ENCODE data around the gene GZMA. TPM values are rescaled to one million over a fixed set of nuclear protein-coding genes. Genes with fewer than 3 reads are reported as not detected.

Gene GZMA
- not detected in 5 replicates for total RNA-seq (2022; extraction: Qiagen RNA extraction; ENCODE audit: low read depth)

DNA sequence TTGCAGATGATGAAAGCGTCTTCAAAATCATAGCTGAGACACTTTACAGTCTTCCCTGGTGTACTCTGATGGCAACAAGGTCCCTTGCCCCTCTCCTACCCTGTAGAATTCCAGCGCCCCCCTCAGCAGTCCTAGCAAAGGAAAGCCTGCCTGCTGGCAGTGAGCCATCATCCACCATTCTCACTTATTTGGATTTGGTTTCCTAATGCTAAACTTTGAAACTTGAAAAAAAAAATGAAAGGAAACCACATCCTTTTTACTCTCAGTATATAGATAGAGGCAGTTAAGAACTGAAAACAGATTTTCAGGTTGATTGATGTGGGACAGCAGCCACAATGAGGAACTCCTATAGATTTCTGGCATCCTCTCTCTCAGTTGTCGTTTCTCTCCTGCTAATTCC lies at the start of gene GZMA:
GZMA (plus strand) TSS at position 299 of the 400 bp plus-strand sequence; CDS start at position 336, 37 bp downstream.

Other genes starting within 250 kb of the GZMA start
- gene ESM1, start 117.1 kb upstream of the GZMA start, total RNA-seq (2022; extraction: Qiagen RNA extraction; ENCODE audit: low read depth): not detected in 5 replicates
- not detected in 5 replicates for gene GZMK, start 78.4 kb upstream of the GZMA start, total RNA-seq (2022; extraction: Qiagen RNA extraction; ENCODE audit: low read depth)
- 30.5 to 40.2 TPM (median 36.6 TPM) in 5 replicates for gene GPX8, start 57.5 kb downstream of the GZMA start, total RNA-seq (2022; extraction: Qiagen RNA extraction; ENCODE audit: low read depth)
- gene CDC20B, start 70.5 kb downstream of the GZMA start, total RNA-seq (2022; extraction: Qiagen RNA extraction; ENCODE audit: low read depth): 0.09 to 0.21 TPM (median 0.10 TPM) in 4 of 5 replicates, not detected in the other
- gene MCIDAS, start 124.7 kb downstream of the GZMA start, total RNA-seq (2022; extraction: Qiagen RNA extraction; ENCODE audit: low read depth): 1.4 to 2.2 TPM (median 1.9 TPM) in 5 replicates
- 5.6 to 8.3 TPM (median 7.3 TPM) in 5 replicates for gene CCNO, start 131.0 kb downstream of the GZMA start, total RNA-seq (2022; extraction: Qiagen RNA extraction; ENCODE audit: low read depth)
- gene DHX29, start 205.0 kb downstream of the GZMA start, total RNA-seq (2022; extraction: Qiagen RNA extraction; ENCODE audit: low read depth): 19.8 to 26.0 TPM (median 23.3 TPM) in 5 replicates
- 29.1 to 54.2 TPM (median 34.9 TPM) in 5 replicates for gene MTREX, start 205.3 kb downstream of the GZMA start, total RNA-seq (2022; extraction: Qiagen RNA extraction; ENCODE audit: low read depth)

Data from A549 treated with GW870086 at 1 μM for 4 hours (cell line).